ENCODE measurements around the gene WDR5. TPM values are rescaled to one million over a fixed set of nuclear protein-coding genes. Genes with fewer than 3 reads are reported as not detected.

Gene WDR5
- total and polyA plus RNA-seq, 10 donors = 13.8 to 31.3 (median 19.2) TPM

- no peak overlapping the region for H3K27ac ChIP-seq
- 61 to 79% (median 76%) methylated on average over 15 to 16 of the region's 16 CpGs for WGBS, 5 donors
- intact Hi-C loops (cut with DNase I; ENCODE audit: low total_unique reads) = no loop called here
Measured at GRCh38 chr9:134125413-134126095, 10.3 kb upstream of the WDR5 start.

GRCh38 chr9:134126373-134126772 lies 9.5 kb upstream of the WDR5 start:
- no peaks in the 10 kb centered on the region for H3K36me3 ChIP-seq
- no peaks in the 10 kb centered on the region for H3K9me3 ChIP-seq
- no peak for DNase-seq
- H3K4me1 ChIP-seq = peaks cover 0 to 36% (median 15%) of the 10 kb centered on the region in 6 donors
- intact Hi-C loops (cut with DNase I; ENCODE audit: low total_unique reads) = no loop called here
- WGBS, 5 donors = 66 to 87% (median 78%) methylated on average over 14 of the region's 14 CpGs
- TF ChIP-seq CTCF (IDR thresholded peaks at IDR 0.05 in 8 of 11, conservative IDR thresholded peaks at IDR 0.05 in 3 of 11) (no peak), POLR2AphosphoS5 (IDR thresholded peaks at IDR 0.05) (no peak), POLR2A (IDR thresholded peaks at IDR 0.05) (no peak)
- H3K4me3 ChIP-seq = no peak overlapping the region
- no peak overlapping the region for H3K27ac ChIP-seq
- no peaks in the 10 kb centered on the region for H3K27me3 ChIP-seq (replicated peaks in 1 of 7)

More at GRCh38 chr9:134125413-134126095, 10.3 kb upstream of the WDR5 start:
- no peaks in the 10 kb centered on the region for H3K36me3 ChIP-seq
- no peak for TF ChIP-seq CTCF (IDR thresholded peaks at IDR 0.05 in 8 of 11, conservative IDR thresholded peaks at IDR 0.05 in 3 of 11)
- TF ChIP-seq POLR2A (IDR thresholded peaks at IDR 0.05) = no peak
- TF ChIP-seq POLR2AphosphoS5 (IDR thresholded peaks at IDR 0.05) = no peak
- no peak overlapping the region for H3K4me3 ChIP-seq
- DNase-seq = no peak
- H3K4me1 ChIP-seq = peaks cover 0 to 32% (median 15%) of the 10 kb centered on the region in 6 donors
- H3K27me3 ChIP-seq (replicated peaks in 1 of 7) = no peaks in the 10 kb centered on the region
- H3K9me3 ChIP-seq = no peaks in the 10 kb centered on the region

GRCh38 chr9:134127065-134127580 lies 8.8 kb upstream of the WDR5 start:
- intact Hi-C loops (cut with DNase I; ENCODE audit: low total_unique reads) = no loop called here
- DNase-seq = no peak

More at GRCh38 chr9:134127065-134127580, 8.8 kb upstream of the WDR5 start:
- Histone ChIP-seq H3K4me1 (peaks cover 0 to 36% (median 15%) of the 10 kb centered on the region in 6 donors), H3K27ac (no peak overlapping the region), H3K9me3 (no peaks in the 10 kb centered on the region), H3K4me3 (no peak overlapping the region), H3K36me3 (no peaks in the 10 kb centered on the region), H3K27me3 (replicated peaks in 1 of 7) (no peaks in the 10 kb centered on the region)
- TF ChIP-seq POLR2A (IDR thresholded peaks at IDR 0.05) = no peak
- no peak for TF ChIP-seq CTCF (IDR thresholded peaks at IDR 0.05 in 8 of 11, conservative IDR thresholded peaks at IDR 0.05 in 3 of 11)
- TF ChIP-seq POLR2AphosphoS5 (IDR thresholded peaks at IDR 0.05) = no peak
- WGBS, 5 donors = 73 to 90% (median 84%) methylated on average over 9 to 13 of the region's 13 CpGs

Data from spleen (tissue), 11 donors.